ENCODE results near the gene NLRP7. TPM values are rescaled to one million over a fixed set of nuclear protein-coding genes. Genes with fewer than 3 reads are reported as not detected.

The NLRP7 gene
- total and polyA plus RNA-seq, 2 donors (not counting 3 experiments of a cell fraction or from before 2014, with no cell fraction given): not detected

GRCh38 chr19:54921082-54921481 lies 26.2 kb downstream of the NLRP7 start:
- BruUV-seq (replicated peaks): no TSS peak
- Histone ChIP-seq H3K79me2 (ENCODE audit: control insufficient read depth, insufficient read depth, low read length) (no peaks in the 10 kb centered on the region), H3K9me3 (replicated peaks; ENCODE audit: control insufficient read depth, insufficient read depth, low read length) (no peaks in the 10 kb centered on the region), H3K27me3 (ENCODE audit: control insufficient read depth in 2 of 2, insufficient read depth in 2 of 2, low read length in 2 of 2) (no peaks in the 10 kb centered on the region), H3K4me3 (replicated peaks in 1 of 3; ENCODE audit: insufficient read depth in 1 of 3, low read depth in 1 of 3, low read length in 3 of 3) (no peak overlapping the region), H3K4me1 (ENCODE audit: control insufficient read depth, extremely low read depth, insufficient read depth, low read length) (no peaks in the 10 kb centered on the region), H4K20me1 (replicated peaks; ENCODE audit: control insufficient read depth, extremely low read depth, insufficient read depth, low read length) (no peaks in the 10 kb centered on the region), H3K36me3 (ENCODE audit: control insufficient read depth in 2 of 2, extremely low read depth in 1 of 2, insufficient read depth in 2 of 2, low read length in 2 of 2) (no peaks in the 10 kb centered on the region), H3K9me1 (replicated peaks; ENCODE audit: control insufficient read depth, extremely low read depth, insufficient read depth, low read length) (no peaks in the 10 kb centered on the region), H2AFZ (ENCODE audit: low read depth, low read length) (no peak overlapping the region), H3K27ac (ENCODE audit: insufficient read depth, low read depth, low read length) (no peak overlapping the region), H3K9ac (replicated peaks; ENCODE audit: extremely low read depth, insufficient read depth, low read length) (no peak overlapping the region), H3K4me2 (ENCODE audit: insufficient read depth, low read length) (no peak overlapping the region)
- no peak for TF ChIP-seq MAX (IDR thresholded peaks at IDR 0.05; ENCODE audit: insufficient read depth, insufficient read length)
- TF ChIP-seq GATA2 (IDR thresholded peaks at IDR 0.05; ENCODE audit: insufficient read depth, insufficient read length, low read depth, low read length): no peak
- no peak for TF ChIP-seq POLR2AphosphoS5 (IDR thresholded peaks at IDR 0.05; ENCODE audit: insufficient read depth, low read depth, low read length)
- no peak for TF ChIP-seq POLR2A (IDR thresholded peaks at IDR 0.05; ENCODE audit: low read depth, low read length)
- no peak for TF ChIP-seq MYC (IDR thresholded peaks at IDR 0.05; ENCODE audit: low read depth, low read length)
- TF ChIP-seq EZH2 (IDR thresholded peaks at IDR 0.05; ENCODE audit: borderline replicate concordance, low read depth, low read length, severe bottlenecking): no peak
- TF ChIP-seq CTCF (IDR thresholded peaks at IDR 0.05; ENCODE audit: extremely low read depth in 1 of 2, insufficient read depth in 1 of 2, low read depth in 1 of 2, low read length in 2 of 2): no peak
- no peak for TF ChIP-seq JUN (IDR thresholded peaks at IDR 0.05; ENCODE audit: borderline replicate concordance, insufficient read depth, insufficient read length, low read depth)
- TF ChIP-seq FOS (IDR thresholded peaks at IDR 0.05; ENCODE audit: borderline replicate concordance, insufficient read depth, low read length): no peak
- FAIRE-seq: no peak
- intact Hi-C loops (cut with micrococcal nuclease) (loop anchor here (2.0 kb wide), 1 partner anchor 440 kb away; no protein-coding TSS in a partner anchor), dilution Hi-C loops (cut with MboI; ENCODE audit: extremely low pct_ligation_motif_present, low sequenced_read_pairs) (no loop called here)
- ChIA-PET POLR2A (no interaction called here), CTCF (interaction anchor here (1.2 kb wide), 1 partner anchor 40 kb away, joined by 4 read pairs; no protein-coding TSS in a partner anchor)
- no peak for DNase-seq (ENCODE audit: low read depth, low spot score)
